MG63 (cell line): ENCODE measurements around the gene LHPP. TPM values are rescaled to one million over a fixed set of nuclear protein-coding genes. Genes with fewer than 3 reads are reported as not detected.

Experiments
- DNase-seq: peaks from one replicate; pipeline ENCODE4 v3.0.0-alpha.2; 2020
- H3K27me3 ChIP-seq: fragments of 250-450 bp; sonication (Bioruptor Pico); 2 replicates; pipeline ENCODE4 v1.5.1; 2020; ENCODE audit warnings: mild to moderate bottlenecking, moderate library complexity
- H3K36me3 ChIP-seq: fragments of 250-450 bp; sonication (Bioruptor Pico); 2 replicates; pipeline ENCODE4 v1.5.1; 2020; ENCODE audit warnings: mild to moderate bottlenecking, moderate library complexity
- H3K4me3 ChIP-seq: fragments of 250-450 bp; sonication (Bioruptor Pico); 2 replicates; pipeline ENCODE4 v1.5.1; 2020; ENCODE audit warnings: mild to moderate bottlenecking, moderate library complexity
- H3K9me3 ChIP-seq: fragments of 250-450 bp; sonication (Bioruptor Pico); 2 replicates; pipeline ENCODE4 v1.5.1; 2020; ENCODE audit warnings: mild to moderate bottlenecking, moderate library complexity
- total RNA-seq: library from RNA; depleted of rRNA; stranded (reverse); fragments of >200 nt; shearing (Covaris generic); gene quantifications from 2 replicates; pipeline ENCODE4 v1.2.3, GENCODE V29; 2014; ENCODE audit warnings: low replicate concordance; rRNA removed

Gene LHPP
- total RNA-seq, 1 experiment from 2014 or later, result 17.0 TPM

- Histone ChIP-seq H3K9me3 (no peaks in the 10 kb centered on the region), H3K27me3 (no peaks in the 10 kb centered on the region), H3K4me3 (no peak overlapping the region), H3K36me3 (peaks cover 2% of the 10 kb centered on the region; the same call in 1 of the 2 replicates)
- no peak for DNase-seq
These were observed 194.5 kb downstream of the LHPP start for GRCh38 chr10:124656113-124656490.

- Histone ChIP-seq H3K4me3 (no peak overlapping the region), H3K36me3 (peaks cover 2% of the 10 kb centered on the region; the same call in 1 of the 2 replicates), H3K9me3 (no peaks in the 10 kb centered on the region), H3K27me3 (no peaks in the 10 kb centered on the region)
- DNase-seq, result no peak
These were observed 194.9 kb downstream of the LHPP start for GRCh38 chr10:124656541-124656940.

GRCh38 chr10:124657806-124658205 is 196.2 kb downstream of the LHPP start:
- DNase-seq, result no peak
- Histone ChIP-seq H3K4me3 (no peak overlapping the region), H3K36me3 (peaks cover 2% of the 10 kb centered on the region; the same call in 1 of the 2 replicates), H3K27me3 (no peaks in the 10 kb centered on the region), H3K9me3 (no peaks in the 10 kb centered on the region)

GRCh38 chr10:124658591-124659242 is 197.1 kb downstream of the LHPP start:
- H3K36me3 ChIP-seq, result peaks cover 2% of the 10 kb centered on the region; the same call in 1 of the 2 replicates
- no peak for DNase-seq
- no peaks in the 10 kb centered on the region for H3K9me3 ChIP-seq
- H3K27me3 ChIP-seq, result no peaks in the 10 kb centered on the region
- no peak overlapping the region for H3K4me3 ChIP-seq

- DNase-seq, result no peak
- Histone ChIP-seq H3K36me3 (peaks cover 2% of the 10 kb centered on the region; the same call in 1 of the 2 replicates), H3K9me3 (no peaks in the 10 kb centered on the region), H3K27me3 (no peaks in the 10 kb centered on the region), H3K4me3 (no peak overlapping the region)
These were observed 197.8 kb downstream of the LHPP start for GRCh38 chr10:124659380-124659779.

GRCh38 chr10:124660404-124661125 is 198.9 kb downstream of the LHPP start:
- DNase-seq, result no peak
- H3K36me3 ChIP-seq, result peaks cover 2% of the 10 kb centered on the region
- no peaks in the 10 kb centered on the region for H3K9me3 ChIP-seq
- H3K27me3 ChIP-seq, result no peaks in the 10 kb centered on the region
- H3K4me3 ChIP-seq, result no peak overlapping the region

- H3K27me3 ChIP-seq, result no peaks in the 10 kb centered on the region
- no peak for DNase-seq
- no peak overlapping the region for H3K4me3 ChIP-seq
- no peaks in the 10 kb centered on the region for H3K9me3 ChIP-seq
- H3K36me3 ChIP-seq, result no peaks in the 10 kb centered on the region; the same call in 1 of the 2 replicates
These were observed 200.1 kb downstream of the LHPP start for GRCh38 chr10:124661660-124662180.

GRCh38 chr10:124663228-124663627 is 201.6 kb downstream of the LHPP start:
- H3K9me3 ChIP-seq, result no peaks in the 10 kb centered on the region
- DNase-seq, result no peak

More at GRCh38 chr10:124663228-124663627, 201.6 kb downstream of the LHPP start:
- no peak overlapping the region for H3K4me3 ChIP-seq
- H3K27me3 ChIP-seq, result no peaks in the 10 kb centered on the region
- H3K36me3 ChIP-seq, result no peaks in the 10 kb centered on the region; the same call in 1 of the 2 replicates

Other genes starting within 250 kb of the LHPP start
- gene OAT, start 42.9 kb upstream of the LHPP start, total RNA-seq, result 223 and 278 TPM in 2 replicates
- 0.36 TPM in 1 of 2 replicates, not detected in the other for gene NKX1-2, start 11.8 kb upstream of the LHPP start, total RNA-seq